ENCODE data around the gene FBXL3. TPM values are rescaled to one million over a fixed set of nuclear protein-coding genes. Genes with fewer than 3 reads are reported as not detected.

FBXL3 gene
- total RNA-seq, result 99.2 TPM

GRCh38 chr13:77026861-77027621 is at the start of gene FBXL3:
FBXL3 (minus strand) TSS chr13:77027159; CDS start chr13:77021860, 5,299 bp downstream.

GRCh38 chr13:76991796-76992547 is 35.0 kb downstream of the FBXL3 start, which contains the start of gene CLN5:
CLN5 (plus strand) TSS chr13:76992081; CDS start chr13:76992099, 18 bp downstream.

Other genes starting within 250 kb of the FBXL3 start
- gene KCTD12, start 140.8 kb downstream of the FBXL3 start, total RNA-seq, result 111 TPM
- not detected for gene ACOD1, start 78.6 kb downstream of the FBXL3 start, total RNA-seq
- gene CLN5, start 35.1 kb downstream of the FBXL3 start, total RNA-seq, result 26.5 TPM